H9 (cell line): ENCODE results near the gene ANKRD44. TPM values are rescaled to one million over a fixed set of nuclear protein-coding genes. Genes with fewer than 3 reads are reported as not detected.

ENCODE experiments used
- DNase-seq: peaks from one replicate; pipeline ENCODE4 v3.0.0-alpha.2; 2017
- H2AFZ ChIP-seq: one replicate; pipeline ENCODE4 v1.6.1; 2013; ENCODE audit warnings: mild to moderate bottlenecking, low read length, control low read depth, moderate library complexity
- H2AK5ac ChIP-seq: 2 replicates; pipeline ENCODE4 v1.6.1; 2013; ENCODE audit warnings: low read length, control low read depth, mixed read lengths; ENCODE audit not compliant: insufficient read length
- H2BK120ac ChIP-seq: one replicate; pipeline ENCODE4 v1.6.1; 2013; ENCODE audit warnings: low read depth, mild to moderate bottlenecking, low read length, control low read depth, inconsistent platforms; ENCODE audit not compliant: poor library complexity, severe bottlenecking
- H2BK12ac ChIP-seq: 2 replicates; pipeline ENCODE4 v1.6.1; 2013; ENCODE audit warnings: low read length, control low read depth, mixed read lengths, low read depth; ENCODE audit not compliant: insufficient read length
- H2BK15ac ChIP-seq: 2 replicates; pipeline ENCODE4 v1.6.1; 2013; ENCODE audit warnings: low read depth, low read length, control low read depth
- H2BK20ac ChIP-seq: one replicate; pipeline ENCODE4 v1.6.1; 2013; ENCODE audit warnings: low read depth, mild to moderate bottlenecking, low read length, control low read depth, inconsistent platforms; ENCODE audit not compliant: poor library complexity, severe bottlenecking
- H2BK5ac ChIP-seq: 2 replicates; pipeline ENCODE4 v1.6.1; 2013; ENCODE audit warnings: low read length, control low read depth, mixed read lengths; ENCODE audit not compliant: insufficient read length
- H3K14ac ChIP-seq: 2 replicates; pipeline ENCODE4 v1.6.1; 2013; ENCODE audit warnings: low read length, control low read depth; ENCODE audit not compliant: insufficient read depth
- H3K18ac ChIP-seq: 2 replicates; pipeline ENCODE4 v1.6.1; 2013; ENCODE audit warnings: low read depth, mild to moderate bottlenecking, mixed read lengths, low read length, control low read depth; ENCODE audit not compliant: insufficient read length
- H3K23ac ChIP-seq: 2 replicates; pipeline ENCODE4 v1.6.1; 2013; ENCODE audit warnings: low read length, control low read depth, mixed read lengths, low read depth; ENCODE audit not compliant: insufficient read length
- H3K23me2 ChIP-seq: 2 replicates; pipeline ENCODE4 v1.6.1; 2013; ENCODE audit warnings: low read depth, mild to moderate bottlenecking, mixed read lengths, low read length, control low read depth; ENCODE audit not compliant: insufficient read length, poor library complexity, severe bottlenecking
- H3K27ac ChIP-seq: 2 replicates; pipeline ENCODE4 v1.5.1; 2013; ENCODE audit warnings: low read length, control low read depth, mixed read lengths, low read depth; ENCODE audit not compliant: insufficient read length
- H3K27me3 ChIP-seq: 2 replicates; pipeline ENCODE4 v1.6.1; 2013; ENCODE audit warnings: low read length, control low read depth, inconsistent platforms; ENCODE audit not compliant: insufficient read depth
- H3K4ac ChIP-seq: 2 replicates; pipeline ENCODE4 v1.6.1; 2013; ENCODE audit warnings: low read depth, mild to moderate bottlenecking, control low read depth, inconsistent platforms, low read length, moderate library complexity
- H3K4me1 ChIP-seq: 2 replicates; pipeline ENCODE4 v1.6.1; 2013; ENCODE audit warnings: low read length, control low read depth, inconsistent platforms; ENCODE audit not compliant: insufficient read depth
- H3K4me2 ChIP-seq: 2 replicates; pipeline ENCODE4 v1.6.1; 2013; ENCODE audit warnings: low read length, control low read depth, mixed read lengths; ENCODE audit not compliant: insufficient read length, insufficient read depth
- H3K56ac ChIP-seq: 2 replicates; pipeline ENCODE4 v1.6.1; 2013; ENCODE audit warnings: low read depth, mild to moderate bottlenecking, mixed read lengths, low read length, control low read depth; ENCODE audit not compliant: insufficient read length
- H3K79me1 ChIP-seq: 2 replicates; pipeline ENCODE4 v1.6.1; 2013; ENCODE audit warnings: low read depth, mild to moderate bottlenecking, moderate library complexity, low read length, control low read depth, inconsistent platforms; ENCODE audit not compliant: insufficient read depth, poor library complexity, severe bottlenecking
- H3K79me2 ChIP-seq: 2 replicates; pipeline ENCODE4 v1.6.1; 2013; ENCODE audit warnings: low read length, control low read depth, inconsistent platforms; ENCODE audit not compliant: insufficient read depth
- H3K9ac ChIP-seq: 2 replicates; pipeline ENCODE4 v1.6.1; 2013; ENCODE audit warnings: low read length, control low read depth, mixed read lengths; ENCODE audit not compliant: insufficient read length; ENCODE audit errors: extremely low read depth
- H3K9me3 ChIP-seq: one replicate; pipeline ENCODE4 v1.6.1; 2013; ENCODE audit warnings: low read depth, low read length, inconsistent platforms; ENCODE audit not compliant: control insufficient read depth
- H3T11ph ChIP-seq: one replicate; pipeline ENCODE4 v1.6.1; 2013; ENCODE audit warnings: mild to moderate bottlenecking, low read length, control low read depth, inconsistent platforms
- H4K20me1 ChIP-seq: one replicate; pipeline ENCODE4 v1.6.1; 2013; ENCODE audit not compliant: control insufficient read depth, insufficient read length, insufficient read depth
- H4K5ac ChIP-seq: 2 replicates; pipeline ENCODE4 v1.6.1; 2013; ENCODE audit warnings: low read depth, mild to moderate bottlenecking, mixed read lengths, low read length, control low read depth; ENCODE audit not compliant: insufficient read length
- H4K8ac ChIP-seq: replicated peaks from 2 replicates; pipeline ENCODE4 v1.6.1; 2013; ENCODE audit warnings: low read length, control low read depth, mixed read lengths, low read depth; ENCODE audit not compliant: insufficient read length
- H4K91ac ChIP-seq: 2 replicates; pipeline ENCODE4 v1.6.1; 2013; ENCODE audit warnings: low read depth, mild to moderate bottlenecking, moderate library complexity, mixed read lengths, low read length, control low read depth; ENCODE audit not compliant: insufficient read length
- H3K27ac Mint-ChIP-seq, 3 experiments: 2 replicates in 2 of 3; 3 replicates in 1 of 3; pipeline ENCODE4 v1.8.0; 2020 to 2021; ENCODE audit warnings: mixed read lengths in 3 of 3, mild to moderate bottlenecking in 1 of 3, moderate library complexity in 1 of 3
- H3K27me3 Mint-ChIP-seq: 2 replicates; pipeline ENCODE4 v1.8.0; 2021; ENCODE audit warnings: low read depth, mild to moderate bottlenecking, moderate library complexity, mixed read lengths
- H3K36me3 Mint-ChIP-seq, 3 experiments: 2 replicates in 2 of 3; 3 replicates in 1 of 3; pipeline ENCODE4 v1.8.0; 2020 to 2021; ENCODE audit warnings: low read depth in 3 of 3, mixed read lengths in 3 of 3; ENCODE audit not compliant: insufficient read depth in 1 of 3
- H3K4me1 Mint-ChIP-seq, 2 experiments: 2 replicates each; pipeline ENCODE4 v1.8.0; 2020; ENCODE audit warnings: mixed read lengths in 2 of 2
- H3K4me3 Mint-ChIP-seq, 2 experiments: 2 replicates in 1 of 2; 3 replicates in 1 of 2; pipeline ENCODE4 v1.8.0; 2020 to 2021; ENCODE audit warnings: mild to moderate bottlenecking in 2 of 2, mixed read lengths in 2 of 2, moderate library complexity in 1 of 2
- H3K9me3 Mint-ChIP-seq, 2 experiments: 2 replicates in 1 of 2; 3 replicates in 1 of 2; pipeline ENCODE4 v1.8.0; 2020; ENCODE audit warnings: mild to moderate bottlenecking in 2 of 2, mixed read lengths in 2 of 2, moderate library complexity in 1 of 2
- WGBS: extraction: QIAGEN DNeasy Blood & Tissue Kit; methylation state at CpG from one replicate; pipeline ENCODE4 v1.1.7; 2013; ENCODE audit warnings: missing lambda C conversion rate, low lambda C conversion rate, mixed read lengths; ENCODE audit not compliant: insufficient read length; ENCODE audit errors: extremely low coverage; 5-methylcytosine and 5-hydroxymethylcytosine counted together
- total RNA-seq: library from RNA; stranded (reverse); gene quantifications from 2 replicates; pipeline ENCODE4 v1.2.1, GENCODE V29; 2021
- TF ChIP-seq, protein P1 (sequence below): fragments of 200-600 bp; sonication (generic); conservative IDR thresholded peaks from 3 replicates; pipeline ENCODE4 v1.8.0; 2021; ENCODE audit warnings: antibody characterized with exemption, mild to moderate bottlenecking

ANKRD44 gene
- total RNA-seq, 1 experiment from 2014 or later = 1.9 TPM

DNA sequence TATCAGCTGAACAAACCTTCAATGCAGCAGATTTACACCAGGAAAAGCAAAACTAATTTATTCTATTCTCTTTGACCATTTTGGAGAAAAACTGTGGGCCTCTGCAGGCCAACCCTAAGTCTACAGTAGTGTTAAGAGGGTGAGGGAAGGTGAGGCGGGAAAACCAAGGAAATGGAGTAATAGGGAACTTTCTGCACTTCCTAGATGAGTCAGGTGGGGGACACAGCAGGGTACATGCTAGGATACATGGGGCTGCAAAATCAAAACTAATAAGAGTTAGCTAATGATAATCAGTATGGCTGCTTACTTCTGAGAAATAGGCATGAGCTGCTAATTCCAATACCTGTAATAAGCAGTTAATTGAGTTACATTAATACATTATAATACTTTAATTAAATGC lies 318.1 kb downstream of the ANKRD44 start:
- Mint-ChIP-seq H3K4me3 (no peak overlapping the region), H3K9me3 (no peaks in the 10 kb centered on the region), H3K4me1 (peaks cover 10 to 22% of the 10 kb centered on the region in 2 experiments), H3K27me3 (no peaks in the 10 kb centered on the region), H3K27ac (peak overlapping the region in 1 of 3 experiments; percentile 18; a peak in 1 of 7 replicates), H3K36me3 (no peaks in the 10 kb centered on the region)
- H2BK5ac ChIP-seq = no peak overlapping the region
- no peaks in the 10 kb centered on the region for H3K9me3 ChIP-seq
- H4K20me1 ChIP-seq = no peaks in the 10 kb centered on the region
- no peak overlapping the region for H3K23ac ChIP-seq
- no peak overlapping the region for H3K4ac ChIP-seq
- no peaks in the 10 kb centered on the region for H3K79me2 ChIP-seq
- peaks cover 2% of the 10 kb centered on the region; the same call in 1 of the 2 replicates for H3K4me1 ChIP-seq
- no peak overlapping the region for H2AK5ac ChIP-seq
- no peak overlapping the region for H3K18ac ChIP-seq
- H3K14ac ChIP-seq = no peak overlapping the region
- DNase-seq = no peak
- H3K27ac ChIP-seq = no peak overlapping the region
- H4K5ac ChIP-seq = no peak overlapping the region
- H2BK12ac ChIP-seq = no peak overlapping the region
- no peak overlapping the region for H3K9ac ChIP-seq
- H2AFZ ChIP-seq = no peak overlapping the region
- no peak overlapping the region for H4K8ac ChIP-seq
- no peak overlapping the region for H2BK15ac ChIP-seq
- no peaks in the 10 kb centered on the region for H3K27me3 ChIP-seq
- H2BK120ac ChIP-seq = no peak overlapping the region
- no peak overlapping the region for H4K91ac ChIP-seq
- no peak overlapping the region for H3T11ph ChIP-seq
- H3K79me1 ChIP-seq = no peaks in the 10 kb centered on the region
- TF ChIP-seq, protein P1, sequence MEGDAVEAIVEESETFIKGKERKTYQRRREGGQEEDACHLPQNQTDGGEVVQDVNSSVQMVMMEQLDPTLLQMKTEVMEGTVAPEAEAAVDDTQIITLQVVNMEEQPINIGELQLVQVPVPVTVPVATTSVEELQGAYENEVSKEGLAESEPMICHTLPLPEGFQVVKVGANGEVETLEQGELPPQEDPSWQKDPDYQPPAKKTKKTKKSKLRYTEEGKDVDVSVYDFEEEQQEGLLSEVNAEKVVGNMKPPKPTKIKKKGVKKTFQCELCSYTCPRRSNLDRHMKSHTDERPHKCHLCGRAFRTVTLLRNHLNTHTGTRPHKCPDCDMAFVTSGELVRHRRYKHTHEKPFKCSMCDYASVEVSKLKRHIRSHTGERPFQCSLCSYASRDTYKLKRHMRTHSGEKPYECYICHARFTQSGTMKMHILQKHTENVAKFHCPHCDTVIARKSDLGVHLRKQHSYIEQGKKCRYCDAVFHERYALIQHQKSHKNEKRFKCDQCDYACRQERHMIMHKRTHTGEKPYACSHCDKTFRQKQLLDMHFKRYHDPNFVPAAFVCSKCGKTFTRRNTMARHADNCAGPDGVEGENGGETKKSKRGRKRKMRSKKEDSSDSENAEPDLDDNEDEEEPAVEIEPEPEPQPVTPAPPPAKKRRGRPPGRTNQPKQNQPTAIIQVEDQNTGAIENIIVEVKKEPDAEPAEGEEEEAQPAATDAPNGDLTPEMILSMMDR = peak; percentile 41
- no peaks in the 10 kb centered on the region for H3K23me2 ChIP-seq
- no peak overlapping the region for H3K4me2 ChIP-seq
- H3K56ac ChIP-seq = no peak overlapping the region
- WGBS = no CpG with 5 or more reads among the region's 1 CpG
- no peak overlapping the region for H2BK20ac ChIP-seq
